ENCODE data around the gene ZNF93. TPM values are rescaled to one million over a fixed set of nuclear protein-coding genes. Genes with fewer than 3 reads are reported as not detected.
"Not testable (repeated sequence)": the region's sequence is repeated elsewhere in the genome, so short reads cannot be mapped to it uniquely, and the experiment has no call there.

ZNF93 gene
- total RNA-seq, 2 experiments from 2014 or later: 16.5 to 17.5 TPM

GRCh38 chr19:19911150-19911549 is 10.4 kb downstream of the ZNF93 start:
- Histone ChIP-seq H3K4me3 (ENCODE audit: low read depth, low read length, poor library complexity, severe bottlenecking) (no peak overlapping the region), H3K9me2 (ENCODE audit: insufficient read depth, low read length) (no peaks in the 10 kb centered on the region), H3K4me1 (ENCODE audit: insufficient read depth, low read length, poor library complexity, severe bottlenecking) (no peaks in the 10 kb centered on the region), H3K9me3 (ENCODE audit: low read length) (peaks cover 26% of the 10 kb centered on the region; the same call in 1 of the 2 replicates), H3K4me2 (ENCODE audit: low read length) (no peak overlapping the region), H3K27ac (ENCODE audit: low read depth, low read length, poor library complexity, severe bottlenecking) (no peak overlapping the region), H4K20me1 (ENCODE audit: insufficient read depth, low read length) (no peaks in the 10 kb centered on the region), H3K36me3 (ENCODE audit: insufficient read depth, low read length) (peaks cover 83% of the 10 kb centered on the region), H3K79me2 (ENCODE audit: insufficient read depth, low read depth, low read length) (peaks cover 29% of the 10 kb centered on the region; the same call in 1 of the 2 replicates), H2AFZ (ENCODE audit: low read length) (no peak overlapping the region)
- no TSS peak for BruUV-seq (replicated peaks)
- intact Hi-C loops (cut with micrococcal nuclease; ENCODE audit: unreplicated experiment): no loop called here
- ChIA-PET POLR2A (interaction anchor here (0.6 to 1.7 kb wide), 2 partner anchors 9 to 45 kb away, joined by 3 read pairs; no protein-coding TSS in a partner anchor), CTCF (ENCODE audit: unreplicated experiment) (no interaction called here)
- no peak for TF ChIP-seq CTCF (conservative IDR thresholded peaks at IDR 0.05; ENCODE audit: low read length)
- DNase-seq (ENCODE audit: low spot score): no peak

GRCh38 chr19:19914596-19914995 is 13.8 kb downstream of the ZNF93 start:
- BruUV-seq (replicated peaks): no TSS peak
- intact Hi-C loops (cut with micrococcal nuclease; ENCODE audit: unreplicated experiment): no loop called here
- ChIA-PET POLR2A (no interaction called here), CTCF (ENCODE audit: unreplicated experiment) (no interaction called here)
- TF ChIP-seq CTCF (conservative IDR thresholded peaks at IDR 0.05; ENCODE audit: low read length) (no peak), EZH2phosphoT487 (IDR thresholded peaks at IDR 0.05; ENCODE audit: borderline replicate concordance, low read depth, low read length) (no peak)
- Histone ChIP-seq H3K27ac (ENCODE audit: low read depth, low read length, poor library complexity, severe bottlenecking) (no peak overlapping the region), H3K36me3 (ENCODE audit: insufficient read depth, low read length) (peaks cover 68% of the 10 kb centered on the region), H3K4me3 (ENCODE audit: low read depth, low read length, poor library complexity, severe bottlenecking) (no peak overlapping the region), H3K4me1 (ENCODE audit: insufficient read depth, low read length, poor library complexity, severe bottlenecking) (no peaks in the 10 kb centered on the region), H2AFZ (ENCODE audit: low read length) (no peak overlapping the region), H3K79me2 (ENCODE audit: insufficient read depth, low read depth, low read length) (peaks cover 9% of the 10 kb centered on the region; the same call in 1 of the 2 replicates), H4K20me1 (ENCODE audit: insufficient read depth, low read length) (no peaks in the 10 kb centered on the region), H3K9me2 (ENCODE audit: insufficient read depth, low read length) (no peaks in the 10 kb centered on the region), H3K4me2 (ENCODE audit: low read length) (no peak overlapping the region), H3K9me3 (ENCODE audit: low read length) (peaks cover 10% of the 10 kb centered on the region; the same call in 1 of the 2 replicates)
- no peak for DNase-seq (ENCODE audit: low spot score)

- TF ChIP-seq CTCF (conservative IDR thresholded peaks at IDR 0.05; ENCODE audit: low read length): peak; percentile 63
- H4K20me1 ChIP-seq (ENCODE audit: insufficient read depth, low read length); intact Hi-C loops (cut with micrococcal nuclease; ENCODE audit: unreplicated experiment); H3K4me3 ChIP-seq (ENCODE audit: low read depth, low read length, poor library complexity, severe bottlenecking); BruUV-seq (replicated peaks); H3K79me2 ChIP-seq (ENCODE audit: insufficient read depth, low read depth, low read length); H3K4me1 ChIP-seq (ENCODE audit: insufficient read depth, low read length, poor library complexity, severe bottlenecking); H3K9me2 ChIP-seq (ENCODE audit: insufficient read depth, low read length); H3K4me2 ChIP-seq (ENCODE audit: low read length); H2AFZ ChIP-seq (ENCODE audit: low read length); CTCF ChIA-PET (ENCODE audit: unreplicated experiment); H3K27ac ChIP-seq (ENCODE audit: low read depth, low read length, poor library complexity, severe bottlenecking): not testable (repeated sequence)
- H3K36me3 ChIP-seq (ENCODE audit: insufficient read depth, low read length): peaks cover 87% of the 10 kb centered on the region
- POLR2A ChIA-PET: interaction anchor here (0.6 kb wide), 1 partner anchor 132 kb away, joined by 5 read pairs; no protein-coding TSS in a partner anchor
- peak; percentile 36 for DNase-seq (ENCODE audit: low spot score)
- peaks cover 75% of the 10 kb centered on the region for H3K9me3 ChIP-seq (ENCODE audit: low read length)
Observed at GRCh38 chr19:19930417-19930816, 29.7 kb downstream of the ZNF93 start.

- H4K20me1 ChIP-seq (ENCODE audit: insufficient read depth, low read length); H3K79me2 ChIP-seq (ENCODE audit: insufficient read depth, low read depth, low read length); H3K4me2 ChIP-seq (ENCODE audit: low read length); DNase-seq (ENCODE audit: low spot score); H2AFZ ChIP-seq (ENCODE audit: low read length); H3K9me2 ChIP-seq (ENCODE audit: insufficient read depth, low read length); H3K27ac ChIP-seq (ENCODE audit: low read depth, low read length, poor library complexity, severe bottlenecking); intact Hi-C loops (cut with micrococcal nuclease; ENCODE audit: unreplicated experiment); CTCF ChIA-PET (ENCODE audit: unreplicated experiment); H3K4me3 ChIP-seq (ENCODE audit: low read depth, low read length, poor library complexity, severe bottlenecking): not testable (repeated sequence)
- H3K4me1 ChIP-seq (ENCODE audit: insufficient read depth, low read length, poor library complexity, severe bottlenecking): peaks cover 11% of the 10 kb centered on the region
- H3K36me3 ChIP-seq (ENCODE audit: insufficient read depth, low read length): peaks cover 60% of the 10 kb centered on the region
- POLR2A ChIA-PET: interaction anchor here (0.7 kb wide), 1 partner anchor 506 kb away, joined by 3 read pairs; no protein-coding TSS in a partner anchor
- TSS peak; percentile 45 for BruUV-seq (replicated peaks)
- H3K9me3 ChIP-seq (ENCODE audit: low read length): peaks cover 74% of the 10 kb centered on the region
Observed at GRCh38 chr19:19933432-19934314, 32.9 kb downstream of the ZNF93 start.

Measured in OCI-LY7 (cell line).